ENCODE results near the gene SECISBP2L. TPM values are rescaled to one million over a fixed set of nuclear protein-coding genes. Genes with fewer than 3 reads are reported as not detected.

Gene SECISBP2L
- total RNA-seq, 1 experiment from 2014 or later, result 28.5 TPM

DNA sequence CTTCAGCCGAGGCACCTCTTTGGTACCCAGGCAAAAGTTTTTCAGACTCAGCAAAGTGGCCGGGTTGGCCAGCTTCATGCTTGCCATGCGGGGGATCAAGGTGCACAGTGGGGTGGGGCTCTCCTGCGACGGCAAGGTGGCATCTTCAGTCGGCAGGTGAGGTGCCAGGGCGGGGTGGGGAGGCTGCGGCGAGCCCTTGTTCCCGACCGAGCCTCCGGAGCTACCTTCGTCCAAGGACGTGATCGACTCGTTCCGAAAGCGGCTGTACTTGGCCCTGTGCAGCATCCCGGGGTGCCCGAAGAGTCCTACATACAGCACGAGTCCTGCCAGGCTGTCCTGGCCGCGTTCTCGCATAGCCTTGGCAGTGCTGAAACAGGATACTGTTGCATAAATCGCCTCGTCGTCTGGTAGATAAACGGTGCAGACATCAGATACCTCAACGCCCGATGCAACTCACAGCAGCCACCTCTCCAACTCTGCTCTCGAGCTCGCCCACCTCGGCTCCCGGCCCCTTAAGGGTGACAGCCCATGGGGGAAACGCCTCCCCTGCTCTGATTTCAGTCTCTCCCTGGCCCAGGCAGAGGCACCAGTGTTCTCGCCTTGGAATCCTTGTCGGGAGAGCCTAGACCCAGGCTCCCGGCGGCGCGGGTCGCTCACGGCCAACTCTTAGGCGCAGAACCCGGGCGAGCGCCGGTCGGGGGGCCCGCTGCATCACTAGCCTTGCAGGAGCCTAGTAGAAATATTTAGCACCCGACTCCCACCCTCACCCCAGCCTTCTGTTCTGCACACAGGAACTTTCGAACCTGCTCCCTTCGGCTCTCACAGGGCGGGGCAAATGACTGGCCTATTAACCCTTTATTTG, 83.4 kb downstream of the SECISBP2L start:
- H3K27me3 ChIP-seq (replicated peaks), result no peaks in the 10 kb centered on the region
- H3K4me3 ChIP-seq, result peak overlapping the region; percentile 39
- peak in 1 of 2 experiments; percentile 50 for DNase-seq (ENCODE audit: low read depth in 1 of 2, low spot score in 2 of 2)
- H3K36me3 ChIP-seq, result no peaks in the 10 kb centered on the region
- H3K27ac ChIP-seq, result no peak overlapping the region
- no peaks in the 10 kb centered on the region for H3K9me3 ChIP-seq (replicated peaks)
- H3K4me1 ChIP-seq (replicated peaks), result peaks cover 14% of the 10 kb centered on the region

DNA sequence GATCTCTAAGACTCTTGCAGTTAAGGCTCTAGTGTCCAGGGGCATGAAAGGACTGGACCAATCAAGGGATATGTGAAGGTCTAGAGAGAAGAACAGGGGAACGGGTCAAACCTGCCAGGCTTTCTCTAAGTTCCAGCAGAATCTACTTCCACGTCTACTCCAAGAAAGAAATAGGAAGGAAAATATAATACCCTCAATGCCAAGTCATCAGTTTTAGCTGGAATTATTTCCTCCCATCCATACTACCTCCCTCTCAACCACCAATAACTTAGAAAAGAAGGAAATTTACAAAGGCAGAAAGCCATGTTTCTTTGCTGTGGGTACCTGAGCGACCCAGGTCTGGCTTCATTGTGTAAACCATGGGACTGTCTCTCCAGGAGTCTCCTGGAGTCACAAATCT, 90.3 kb downstream of the SECISBP2L start:
- Histone ChIP-seq H3K27ac (no peak overlapping the region), H3K27me3 (replicated peaks) (no peaks in the 10 kb centered on the region), H3K4me3 (no peak overlapping the region), H3K9me3 (replicated peaks) (no peaks in the 10 kb centered on the region), H3K4me1 (replicated peaks) (peaks cover 17% of the 10 kb centered on the region), H3K36me3 (no peaks in the 10 kb centered on the region)
- DNase-seq (ENCODE audit: low read depth in 1 of 2, low spot score in 2 of 2), result no peak

DNA sequence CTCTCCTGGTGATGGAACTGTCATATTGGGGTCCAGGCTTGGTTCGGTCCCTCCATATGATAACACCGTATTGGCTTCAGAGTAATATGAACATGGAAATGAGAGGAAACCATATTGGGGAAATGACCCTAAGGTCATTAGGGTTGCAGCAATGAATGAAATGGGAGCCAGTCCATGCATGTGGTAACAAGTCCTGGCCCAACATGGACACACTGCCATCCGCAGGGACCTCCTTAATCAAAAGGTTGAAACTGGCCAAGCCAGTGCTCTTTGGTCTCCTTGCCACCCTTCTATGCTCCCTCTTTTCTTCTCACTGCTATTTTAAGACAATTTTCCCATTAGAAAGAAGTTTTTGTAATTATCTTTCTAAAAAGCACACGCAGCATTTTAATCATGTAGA, 90.9 kb downstream of the SECISBP2L start:
- H3K36me3 ChIP-seq, result no peaks in the 10 kb centered on the region; the same call in 1 of the 2 replicates
- DNase-seq (ENCODE audit: low read depth in 1 of 2, low spot score in 2 of 2), result no peak
- H3K4me1 ChIP-seq (replicated peaks), result peaks cover 17% of the 10 kb centered on the region
- H3K27ac ChIP-seq, result no peak overlapping the region
- H3K4me3 ChIP-seq, result no peak overlapping the region
- no peaks in the 10 kb centered on the region for H3K9me3 ChIP-seq (replicated peaks)
- H3K27me3 ChIP-seq (replicated peaks), result no peaks in the 10 kb centered on the region; the same call in 1 of the 2 replicates

DNA sequence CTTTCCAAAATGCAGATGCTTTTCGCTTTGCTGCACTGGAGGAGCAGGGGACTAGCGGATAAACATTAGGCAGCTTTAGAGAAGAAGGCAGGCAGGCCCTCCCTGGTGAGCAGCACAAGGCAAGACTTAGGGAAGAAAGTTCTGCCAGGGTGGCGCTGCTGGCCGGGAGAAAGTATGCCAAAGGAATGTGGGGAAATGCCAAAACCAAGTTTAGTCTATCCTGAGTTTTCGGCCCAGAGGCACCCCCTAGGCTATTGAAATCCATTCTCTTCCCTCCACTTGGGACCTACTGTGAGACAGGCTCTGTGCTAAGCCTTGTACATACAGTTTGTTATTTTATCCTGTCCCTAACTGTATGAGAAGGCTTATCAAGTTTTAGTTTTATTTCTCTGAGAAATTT, 91.7 kb downstream of the SECISBP2L start:
- no peaks in the 10 kb centered on the region; the same call in 1 of the 2 replicates for H3K27me3 ChIP-seq (replicated peaks)
- H3K4me3 ChIP-seq, result no peak overlapping the region
- DNase-seq (ENCODE audit: low read depth in 1 of 2, low spot score in 2 of 2), result peak; percentile 72 to 82

DNA sequence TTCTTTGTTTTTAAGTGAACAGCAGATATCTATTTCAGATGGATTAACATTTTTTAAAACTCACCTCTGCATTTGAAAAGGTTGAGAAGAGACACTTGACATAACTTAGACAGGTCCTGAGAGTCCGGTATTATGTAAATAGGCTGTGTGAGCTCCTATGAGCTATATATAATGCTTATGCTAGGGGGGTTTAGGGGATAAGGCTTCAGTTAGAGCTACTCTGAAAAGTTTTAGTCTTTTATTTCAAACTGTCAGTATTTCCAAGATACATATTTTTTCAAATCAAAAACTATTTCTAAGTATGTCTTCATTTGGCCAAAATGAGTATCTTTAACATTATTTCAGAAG, 99.4 kb downstream of the SECISBP2L start:
- Histone ChIP-seq H3K36me3 (no peaks in the 10 kb centered on the region; the same call in 1 of the 2 replicates), H3K4me1 (replicated peaks) (peaks cover 13% of the 10 kb centered on the region), H3K4me3 (no peak overlapping the region), H3K27me3 (replicated peaks) (no peaks in the 10 kb centered on the region; the same call in 1 of the 2 replicates), H3K27ac (no peak overlapping the region), H3K9me3 (replicated peaks) (no peaks in the 10 kb centered on the region)
- no peak for DNase-seq (ENCODE audit: low read depth in 1 of 2, low spot score in 2 of 2)

More for the DNA sequence above, 91.7 kb downstream of the SECISBP2L start:
- H3K36me3 ChIP-seq, result no peaks in the 10 kb centered on the region; the same call in 1 of the 2 replicates
- peak overlapping the region; percentile 33 for H3K27ac ChIP-seq
- peaks cover 17% of the 10 kb centered on the region for H3K4me1 ChIP-seq (replicated peaks)
- no peaks in the 10 kb centered on the region for H3K9me3 ChIP-seq (replicated peaks)

DNA sequence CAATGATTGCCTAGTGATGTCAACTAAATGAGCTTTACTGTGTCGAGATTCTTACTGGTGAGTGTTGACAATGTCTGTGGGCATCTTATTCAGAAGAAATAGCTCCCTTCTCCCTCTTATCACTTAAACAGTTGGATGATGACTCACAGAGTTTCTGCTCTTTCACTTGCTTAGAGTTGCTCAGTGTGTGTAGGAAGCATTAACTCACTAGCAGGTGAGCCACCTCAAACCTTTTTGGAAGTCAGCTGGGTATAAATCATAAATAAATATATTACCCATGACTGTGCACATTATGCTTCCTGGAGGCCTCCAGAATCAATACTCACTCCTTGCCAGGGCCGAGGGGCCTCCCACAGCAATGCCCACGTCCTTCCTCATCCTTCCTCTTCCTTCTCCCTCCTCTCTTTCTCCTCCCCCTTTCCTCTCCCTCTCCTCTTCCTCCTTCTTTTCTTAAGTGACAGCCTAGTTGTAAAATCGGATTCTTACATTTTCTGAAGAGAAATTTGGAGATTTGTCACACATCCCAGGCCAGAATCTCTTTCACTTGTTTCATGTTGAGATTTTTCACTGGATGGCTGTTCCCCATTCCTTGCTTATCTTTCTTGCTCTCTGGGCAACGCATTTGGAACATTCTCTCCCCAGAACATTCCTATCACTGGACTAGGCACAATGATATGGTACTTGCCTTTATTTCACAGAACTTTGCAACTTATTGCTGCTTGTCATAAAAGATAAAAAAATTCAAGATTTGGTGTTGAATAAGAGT, 100.0 kb downstream of the SECISBP2L start:
- Histone ChIP-seq H3K4me1 (replicated peaks) (peaks cover 14% of the 10 kb centered on the region), H3K9me3 (replicated peaks) (no peaks in the 10 kb centered on the region), H3K27ac (no peak overlapping the region), H3K36me3 (no peaks in the 10 kb centered on the region; the same call in 1 of the 2 replicates), H3K4me3 (no peak overlapping the region), H3K27me3 (replicated peaks) (no peaks in the 10 kb centered on the region; the same call in 1 of the 2 replicates)
- peak in 1 of 2 experiments; percentile 51 for DNase-seq (ENCODE audit: low read depth in 1 of 2, low spot score in 2 of 2)

DNA sequence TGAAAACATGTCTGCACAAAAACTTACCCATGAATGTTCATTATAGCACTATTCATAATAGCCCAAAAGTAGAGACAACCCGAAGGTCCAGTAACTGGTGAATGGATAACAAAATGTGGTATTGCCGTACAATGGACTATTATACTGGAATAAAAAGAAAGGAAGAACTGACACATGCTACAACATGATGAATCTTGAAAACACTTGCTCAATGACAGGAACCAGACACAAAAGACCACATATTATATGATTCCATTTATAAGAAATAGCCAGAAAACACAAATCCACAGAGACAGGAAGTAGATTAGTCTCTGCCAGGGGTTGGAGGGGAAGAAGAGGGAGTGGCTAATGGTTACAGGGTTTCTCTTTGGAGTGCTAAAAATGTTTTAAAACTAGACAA, 100.9 kb downstream of the SECISBP2L start:
- Histone ChIP-seq H3K27ac (no peak overlapping the region), H3K4me1 (replicated peaks) (peaks cover 23% of the 10 kb centered on the region), H3K9me3 (replicated peaks) (no peaks in the 10 kb centered on the region), H3K27me3 (replicated peaks) (no peaks in the 10 kb centered on the region; the same call in 1 of the 2 replicates), H3K4me3 (no peak overlapping the region), H3K36me3 (no peaks in the 10 kb centered on the region; the same call in 1 of the 2 replicates)
- no peak for DNase-seq (ENCODE audit: low read depth in 1 of 2, low spot score in 2 of 2)

DNA sequence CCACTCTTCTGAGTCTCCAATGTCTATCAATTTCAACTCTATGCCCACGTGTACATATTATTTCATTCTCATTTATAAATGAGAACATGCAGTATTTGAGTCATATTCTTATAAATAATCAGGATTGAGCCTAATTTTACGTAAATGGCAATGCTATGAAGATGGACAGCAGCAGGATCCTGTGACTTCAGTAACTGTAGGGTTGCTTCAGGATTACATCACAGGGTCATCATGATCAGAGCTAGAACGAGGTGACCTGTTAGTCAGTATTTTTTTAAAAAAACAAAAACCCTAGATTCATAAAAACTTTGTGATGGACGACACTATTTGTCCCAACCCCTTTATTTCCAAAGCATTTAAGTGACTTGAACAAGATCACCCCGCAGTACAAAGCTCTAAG, 104.3 kb downstream of the SECISBP2L start:
- no peaks in the 10 kb centered on the region for H3K27me3 ChIP-seq (replicated peaks)
- H3K4me1 ChIP-seq (replicated peaks), result peaks cover 44% of the 10 kb centered on the region
- no peak for DNase-seq (ENCODE audit: low read depth in 1 of 2, low spot score in 2 of 2)
- H3K36me3 ChIP-seq, result no peaks in the 10 kb centered on the region
- H3K9me3 ChIP-seq (replicated peaks), result no peaks in the 10 kb centered on the region
- no peak overlapping the region for H3K27ac ChIP-seq
- H3K4me3 ChIP-seq, result no peak overlapping the region

DNA sequence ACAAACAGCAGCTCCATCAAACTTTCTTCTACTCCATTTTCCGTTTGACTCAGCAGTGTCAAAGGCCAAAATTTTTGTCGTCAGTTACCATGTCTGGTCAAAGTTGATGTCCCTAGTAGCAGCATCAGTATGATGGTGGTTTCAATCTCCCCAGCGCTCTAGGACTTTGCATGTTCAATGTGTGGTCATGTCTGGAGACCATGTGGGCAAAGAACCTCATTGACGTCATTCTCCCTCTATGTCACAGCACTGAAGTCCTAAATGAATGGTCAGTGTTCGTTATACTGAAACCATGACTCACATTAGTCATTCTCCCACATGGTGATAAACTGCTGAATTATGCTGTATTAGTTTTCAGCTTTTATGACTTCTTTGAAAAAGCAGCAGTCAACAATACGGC, 105.7 kb downstream of the SECISBP2L start:
- Histone ChIP-seq H3K4me1 (replicated peaks) (peaks cover 45% of the 10 kb centered on the region), H3K27me3 (replicated peaks) (no peaks in the 10 kb centered on the region)

DNA sequence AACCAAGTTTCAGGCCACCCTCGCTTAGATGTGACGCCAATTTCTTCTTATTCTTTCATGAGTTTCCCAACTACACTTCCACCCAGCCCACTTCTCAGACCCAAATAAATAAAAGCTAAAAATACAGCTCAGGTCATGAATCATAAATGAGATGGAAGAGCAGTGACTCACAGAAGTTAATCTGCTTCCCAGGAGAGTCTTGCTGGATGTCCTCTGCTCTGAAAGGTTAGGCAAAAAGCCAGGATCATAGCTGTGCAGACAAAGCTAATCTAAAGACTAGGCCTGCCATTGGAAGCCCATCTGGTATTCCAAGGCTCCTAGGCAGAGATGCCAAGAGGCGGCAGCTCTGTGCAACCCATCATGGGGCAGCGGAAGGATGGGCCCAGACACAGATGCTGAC, 106.6 kb downstream of the SECISBP2L start:
- H3K4me1 ChIP-seq (replicated peaks), result peaks cover 42% of the 10 kb centered on the region
- peak overlapping the region; percentile 66 for H3K27ac ChIP-seq

More for the DNA sequence above, 105.7 kb downstream of the SECISBP2L start:
- no peaks in the 10 kb centered on the region for H3K36me3 ChIP-seq
- peak overlapping the region; percentile 66 for H3K27ac ChIP-seq
- DNase-seq (ENCODE audit: low read depth in 1 of 2, low spot score in 2 of 2), result peak; percentile 62 to 65
- H3K9me3 ChIP-seq (replicated peaks), result no peaks in the 10 kb centered on the region
- H3K4me3 ChIP-seq, result no peak overlapping the region

More for the DNA sequence above, 106.6 kb downstream of the SECISBP2L start:
- Histone ChIP-seq H3K9me3 (replicated peaks) (no peaks in the 10 kb centered on the region), H3K27me3 (replicated peaks) (no peaks in the 10 kb centered on the region), H3K36me3 (no peaks in the 10 kb centered on the region), H3K4me3 (no peak overlapping the region)
- DNase-seq (ENCODE audit: low read depth in 1 of 2, low spot score in 2 of 2), result peak; percentile 73 to 88

Other genes starting within 250 kb of the SECISBP2L start
- 16.6 and 19.5 TPM in 2 replicates for gene CEP152, start 235.4 kb downstream of the SECISBP2L start, total RNA-seq (2014; rRNA removed; shearing (Covaris generic))
- 378 and 579 TPM in 2 replicates for gene EID1, start 168.3 kb downstream of the SECISBP2L start, total RNA-seq (2014; rRNA removed; shearing (Covaris generic))
- gene SHC4, start 82.5 kb downstream of the SECISBP2L start, total RNA-seq (2014; rRNA removed; shearing (Covaris generic)), result 1.0 and 2.9 TPM in 2 replicates
- gene COPS2, start 109.2 kb upstream of the SECISBP2L start, total RNA-seq (2014; rRNA removed; shearing (Covaris generic)), result 49.8 and 76.0 TPM in 2 replicates
- 32.1 and 32.3 TPM in 2 replicates for gene GALK2, start 123.8 kb upstream of the SECISBP2L start, total RNA-seq (2014; rRNA removed; shearing (Covaris generic))

Measured in SJSA1 (cell line).